ENCODE measurements around the gene HLA-DRB5. TPM values are rescaled to one million over a fixed set of nuclear protein-coding genes. Genes with fewer than 3 reads are reported as not detected.
"Not testable (repeated sequence)": the region's sequence is repeated elsewhere in the genome, so short reads cannot be mapped to it uniquely, and the experiment has no call there.

HLA-DRB5 gene
- total RNA-seq, 1 donor, result 6.5 TPM

DNA sequence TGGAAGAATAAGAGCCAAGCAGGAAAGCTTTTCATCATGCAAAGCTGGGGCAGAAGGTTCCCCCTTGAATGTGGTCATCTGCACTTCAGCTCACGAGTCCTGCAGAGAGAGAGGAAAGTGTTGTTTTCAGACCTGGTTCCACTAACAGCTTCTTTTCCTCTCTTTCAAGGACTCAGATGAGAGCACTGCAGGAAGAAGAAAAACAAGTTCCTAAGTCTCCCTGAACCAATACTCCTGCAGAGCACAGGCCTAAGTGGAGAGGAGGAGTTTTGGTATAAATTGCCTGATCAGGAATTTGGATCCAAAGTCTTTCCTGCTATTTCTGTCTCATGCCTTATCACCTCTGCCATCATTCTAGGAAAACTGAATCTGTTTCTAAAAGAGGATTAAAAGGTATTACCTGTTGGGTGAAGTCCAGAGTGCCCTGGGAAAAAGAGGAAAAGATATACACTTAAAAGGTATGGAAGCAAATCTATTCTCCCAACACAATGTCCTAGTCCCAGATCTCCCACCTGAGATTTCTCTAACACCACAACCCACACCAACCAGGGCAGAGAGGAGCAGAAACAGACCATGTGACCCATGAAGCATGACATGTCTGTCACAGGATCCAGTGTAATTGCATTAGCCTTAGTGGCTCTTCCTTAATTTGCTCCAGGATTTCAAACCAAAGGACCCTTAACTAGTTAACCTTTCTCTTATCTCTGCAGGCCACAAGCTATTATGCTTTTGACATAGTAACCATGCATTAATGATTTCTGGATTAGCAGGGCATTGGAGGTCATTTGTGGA lies 12.2 kb downstream of the HLA-DRB5 start:
- DNase-seq (ENCODE audit: low read depth in 2 of 3, low spot score in 2 of 3), result no peak

DNA sequence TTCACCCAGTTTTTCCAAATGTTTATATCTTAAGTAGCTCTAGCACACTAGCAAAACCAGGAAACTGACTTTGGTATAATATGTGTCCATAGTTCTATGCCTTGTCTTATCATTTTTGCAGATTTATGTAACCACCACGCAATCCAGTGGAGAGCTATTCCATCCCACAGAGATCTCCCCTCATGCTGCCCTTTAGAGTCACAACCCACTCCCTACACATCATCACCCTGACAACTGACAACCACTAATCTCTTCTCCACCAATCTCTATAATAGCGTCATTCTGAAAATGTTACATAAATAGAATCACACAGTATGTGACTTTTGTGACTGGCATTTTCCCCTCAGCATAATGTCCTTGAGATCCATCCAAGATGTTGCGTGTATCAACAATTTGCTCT lies 29.1 kb downstream of the HLA-DRB5 start:
- DNase-seq (ENCODE audit: low read depth in 2 of 3, low spot score in 2 of 3), result no peak

DNA sequence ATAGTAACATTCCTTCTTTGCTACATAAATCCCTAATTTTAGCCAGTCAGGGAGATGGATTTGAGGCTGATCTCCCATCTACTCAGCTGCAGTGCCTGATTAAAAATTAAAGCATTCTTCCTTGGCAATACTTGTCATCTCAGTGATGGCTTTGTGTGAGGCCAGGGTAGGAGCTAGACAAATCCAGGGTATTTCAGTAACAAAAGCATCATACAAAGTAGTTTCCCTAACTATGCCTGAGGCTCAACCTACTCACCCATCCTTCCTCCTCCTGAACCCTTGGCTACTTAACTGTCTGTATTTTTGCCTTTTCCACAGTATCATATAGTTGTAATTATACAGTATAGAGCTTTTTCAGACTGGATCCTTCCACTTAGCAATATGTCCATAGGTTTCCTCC lies 37.7 kb downstream of the HLA-DRB5 start:
- DNase-seq (ENCODE audit: low read depth in 2 of 3, low spot score in 2 of 3), result no peak

DNA sequence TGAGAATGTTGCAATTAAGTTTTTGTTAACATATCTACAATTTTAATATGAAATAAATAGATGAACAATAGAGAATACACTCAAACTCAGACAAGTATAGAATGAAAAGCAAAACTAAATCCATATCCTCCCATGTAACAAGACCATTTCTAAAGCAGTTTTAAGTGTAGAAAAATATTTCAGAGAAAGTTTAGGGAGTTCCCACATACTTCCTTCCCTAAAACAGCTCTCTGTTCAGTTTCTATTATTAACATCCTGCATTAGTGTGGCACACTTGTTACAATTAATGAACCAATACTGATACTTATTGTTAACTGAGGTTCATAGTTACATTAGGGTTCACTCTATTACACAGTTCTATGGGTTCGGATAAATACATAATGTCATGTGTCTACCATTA lies 38.4 kb downstream of the HLA-DRB5 start:
- no peak for DNase-seq (ENCODE audit: low read depth in 2 of 3, low spot score in 2 of 3)

DNA sequence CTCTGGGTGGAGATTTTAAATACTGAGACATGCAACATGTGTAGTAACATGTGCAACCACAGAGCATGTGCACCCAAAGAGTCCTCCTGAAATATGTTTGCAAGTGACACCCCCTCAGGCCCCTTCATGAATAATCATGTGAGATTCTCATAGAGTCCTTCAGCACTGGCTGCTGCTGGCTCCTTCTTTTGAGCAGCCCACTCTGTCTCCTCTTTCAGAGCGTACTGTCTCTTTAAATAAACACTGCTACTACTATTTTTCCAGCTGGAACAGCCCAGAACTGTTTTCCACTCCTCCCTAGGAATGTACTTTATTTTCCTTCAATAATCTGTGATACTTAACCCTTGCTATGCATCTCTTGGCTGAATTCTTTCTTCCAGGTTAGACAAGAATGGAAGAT lies 42.0 kb downstream of the HLA-DRB5 start:
- DNase-seq (ENCODE audit: low read depth in 2 of 3, low spot score in 2 of 3), result no peak

DNA sequence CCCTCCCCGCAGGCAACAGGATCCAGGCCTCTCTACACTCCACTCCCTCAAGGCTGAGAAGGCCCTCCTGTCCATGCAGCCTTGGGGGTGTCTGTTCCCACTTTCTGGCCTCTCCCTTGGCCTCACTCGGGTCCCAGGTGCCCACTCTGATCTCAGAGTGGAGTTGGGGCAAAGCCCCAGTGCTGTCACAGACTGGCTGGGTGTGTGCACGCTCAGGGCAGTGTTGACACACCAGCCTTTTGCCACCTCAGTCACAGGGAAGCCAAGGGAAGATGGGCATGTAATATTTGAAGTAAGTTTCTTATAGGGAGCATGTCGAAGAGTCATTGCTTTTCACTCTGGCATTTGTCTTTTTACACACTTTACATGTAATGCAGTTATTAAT lies 45.5 kb downstream of the HLA-DRB5 start:
- no peak for DNase-seq (ENCODE audit: low read depth in 2 of 3, low spot score in 2 of 3)

DNA sequence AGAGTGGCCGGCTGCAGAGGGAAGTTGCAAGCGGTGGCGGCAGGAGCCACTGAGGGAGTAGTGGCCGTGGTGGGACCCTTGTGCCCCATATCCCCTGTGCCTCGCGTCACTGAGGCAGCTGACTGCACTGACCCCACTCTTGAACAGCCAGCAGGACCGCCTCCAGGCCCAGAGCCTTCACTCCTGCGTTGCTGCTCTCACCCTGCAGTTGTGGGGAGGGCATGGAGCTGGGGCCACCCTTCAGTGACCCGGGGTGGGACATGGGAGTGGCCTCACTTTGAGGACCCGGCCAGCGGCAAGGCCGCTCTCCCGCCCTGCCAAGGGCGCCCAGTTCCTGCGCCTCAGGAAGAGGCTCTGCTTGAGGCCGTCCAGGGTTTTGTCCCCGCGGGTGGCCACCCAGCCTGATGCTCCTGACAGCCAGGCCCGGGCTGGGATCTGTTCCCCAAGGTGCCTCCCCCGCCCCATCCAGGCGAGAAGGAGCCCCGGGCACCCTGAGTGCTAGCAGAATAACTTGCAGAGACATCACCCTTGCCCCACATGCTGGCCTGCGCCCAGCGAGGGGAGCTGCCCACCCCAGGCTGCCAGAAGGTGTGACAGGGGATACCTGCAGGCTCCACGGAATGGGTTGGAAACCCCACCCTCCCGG lies 46.0 kb downstream of the HLA-DRB5 start:
- no peak for DNase-seq (ENCODE audit: low read depth in 2 of 3, low spot score in 2 of 3)

DNA sequence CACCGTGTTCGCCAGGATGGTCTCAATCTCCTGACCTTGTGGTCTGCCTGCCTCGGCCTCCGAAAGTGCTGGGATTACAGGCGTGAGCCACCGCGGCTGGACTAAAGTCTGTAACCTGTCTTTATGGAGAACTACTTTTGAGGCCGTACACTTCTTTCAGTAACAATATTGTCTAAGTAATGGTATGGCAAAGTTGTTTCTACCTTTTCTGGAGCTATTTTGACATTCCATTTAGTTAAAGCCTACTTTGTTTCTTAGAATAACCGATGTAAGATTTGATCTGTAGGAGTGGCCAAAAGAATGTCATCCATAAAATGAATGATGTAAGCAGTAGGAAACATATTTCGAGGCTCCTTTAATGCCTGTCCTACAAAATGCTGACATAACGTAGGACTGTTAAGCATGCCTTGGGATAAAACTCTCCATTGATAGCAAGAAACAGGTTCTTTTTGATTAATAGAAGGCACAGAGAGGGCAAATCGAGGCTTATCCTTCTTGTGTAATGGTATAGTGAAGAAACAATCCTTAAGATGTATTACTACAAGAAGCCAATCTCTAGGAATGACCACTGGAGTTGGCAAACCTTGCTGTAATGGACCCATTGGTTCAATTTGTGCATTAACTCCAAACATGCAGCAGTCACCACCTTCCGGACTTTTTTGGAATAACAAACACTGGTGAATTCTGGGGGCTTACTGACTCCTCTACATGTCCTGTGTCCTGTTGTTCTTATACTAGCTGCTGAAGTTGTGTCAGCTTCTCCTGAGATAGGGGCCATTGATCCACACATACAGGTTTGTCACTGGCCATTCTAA lies 54.5 kb downstream of the HLA-DRB5 start:
- no peak for DNase-seq (ENCODE audit: low read depth in 2 of 3, low spot score in 2 of 3)

DNA sequence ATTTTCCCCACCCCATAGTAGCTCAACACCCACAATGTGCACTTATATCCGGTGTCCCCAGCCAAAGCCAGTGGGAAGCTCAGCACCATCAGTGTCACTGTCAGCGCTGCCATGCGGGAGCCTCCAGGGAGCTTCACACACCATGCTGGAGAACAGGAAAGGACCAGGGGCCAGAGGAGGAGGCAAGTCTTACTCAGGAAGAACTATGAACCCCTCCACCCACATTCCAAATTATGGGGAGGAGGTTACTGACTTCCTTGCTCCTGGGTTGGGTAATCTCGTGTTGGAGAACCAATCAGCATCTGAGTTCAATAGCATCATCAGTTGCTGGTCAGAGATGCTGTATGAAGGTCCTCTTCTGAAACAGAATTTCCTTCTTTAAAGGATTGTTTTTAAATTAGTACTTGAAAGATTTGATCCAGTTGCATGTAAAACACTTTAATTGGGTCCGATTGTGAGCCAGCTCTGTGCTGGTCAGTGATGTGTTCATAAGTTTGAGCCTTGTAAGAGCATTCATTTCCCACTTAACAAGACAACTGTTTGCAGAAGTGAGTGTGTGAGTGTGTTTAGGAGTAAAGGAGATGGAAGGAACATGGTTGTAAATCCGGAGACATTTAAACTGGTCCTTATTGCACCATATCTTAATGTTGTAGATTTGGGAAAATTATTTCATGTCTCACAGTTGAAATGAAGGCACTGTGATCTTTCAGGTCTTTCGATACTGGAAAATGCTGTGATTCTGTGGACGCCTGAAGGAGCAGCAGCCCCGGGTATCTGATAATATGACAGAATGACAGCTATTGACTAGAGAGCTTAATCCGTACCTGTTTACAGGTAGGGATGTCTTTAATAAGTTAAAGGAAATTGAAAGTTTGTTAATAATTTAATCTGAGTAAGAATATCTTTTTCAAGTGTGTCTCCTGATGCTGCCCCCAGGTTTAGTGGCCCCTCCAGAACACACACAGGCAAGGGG lies 56.4 kb downstream of the HLA-DRB5 start:
- peak in 2 of 3 donors; percentile 17 to 62 for DNase-seq (ENCODE audit: low read depth in 2 of 3, low spot score in 2 of 3)

DNA sequence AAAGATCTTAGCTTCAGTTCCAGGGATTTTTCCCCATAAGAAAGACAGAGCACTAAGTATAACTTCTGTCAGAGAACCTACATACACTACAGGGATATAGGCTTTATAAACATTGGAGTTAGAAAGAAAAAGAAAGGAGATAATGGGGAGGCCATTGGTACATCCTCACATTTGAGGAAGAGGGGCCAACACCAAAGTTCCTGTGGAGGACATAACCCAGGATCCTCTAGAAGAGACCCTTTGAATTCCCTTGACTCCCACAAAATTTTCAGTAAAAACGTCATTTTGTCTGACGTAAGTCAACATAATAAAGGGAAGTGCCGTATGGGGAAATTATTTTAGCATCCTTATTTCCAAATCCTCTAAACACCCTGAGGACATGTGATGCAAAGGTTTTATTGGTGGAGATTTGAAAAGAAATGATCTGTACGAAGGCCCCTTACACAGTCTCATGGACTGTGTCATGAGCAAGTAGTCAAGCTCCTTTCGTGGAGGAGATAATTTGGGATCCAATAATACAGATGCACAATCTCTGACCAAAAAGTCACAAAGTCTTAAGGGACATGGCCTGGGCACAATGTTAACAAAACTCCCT lies 57.2 kb downstream of the HLA-DRB5 start:
- DNase-seq (ENCODE audit: low read depth in 2 of 3, low spot score in 2 of 3), result peak in 1 of 3 donors; percentile 29

DNA sequence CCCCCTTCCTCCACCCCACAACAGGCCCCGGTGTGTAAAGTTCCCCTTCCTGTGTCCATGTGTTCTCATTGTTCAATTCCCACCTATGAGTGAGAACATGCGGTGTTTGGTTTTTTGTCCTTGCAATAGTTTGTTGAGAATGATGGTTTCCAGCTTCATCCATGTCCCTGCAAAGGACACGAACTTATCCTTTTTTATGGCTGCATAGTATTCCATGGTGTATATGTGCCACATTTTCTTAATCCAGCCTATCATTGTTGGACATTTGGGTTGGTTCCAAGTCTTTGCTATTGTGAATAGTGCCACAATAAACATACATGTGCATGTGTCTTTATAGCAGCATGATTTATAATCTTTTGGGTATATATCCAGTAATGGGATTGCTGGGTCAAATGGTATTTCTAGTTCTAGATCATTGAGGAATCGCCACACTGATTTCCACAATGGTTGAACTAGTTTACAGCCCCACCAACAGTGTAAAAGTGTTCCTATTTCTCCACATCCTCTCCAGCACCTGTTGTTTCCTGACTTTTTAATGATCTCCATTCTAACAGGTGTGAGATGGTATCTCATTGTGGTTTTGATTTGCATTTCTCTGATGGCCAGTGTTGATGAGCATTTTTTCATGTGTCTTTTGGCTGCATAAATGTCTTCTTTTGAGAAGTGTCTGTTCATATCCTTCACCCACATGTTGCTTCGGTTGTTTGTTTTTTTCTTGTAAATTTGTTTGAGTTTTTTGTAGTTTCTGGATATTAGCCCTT lies 62.2 kb downstream of the HLA-DRB5 start:
- not testable (repeated sequence) for DNase-seq (ENCODE audit: low read depth in 2 of 3, low spot score in 2 of 3)

Small RNA genes lying within 50 kb of the gene (small RNA-seq; reads per million reads assigned to genes)
- gene RNU1-61P, result not detected

Other genes with a start within 250 kb of the HLA-DRB5 start
- not detected for gene TSBP1, start 158.4 kb downstream of the HLA-DRB5 start, total RNA-seq
- gene BTNL2, start 123.1 kb downstream of the HLA-DRB5 start, total RNA-seq, result not detected
- 969 TPM for gene HLA-DRA, start 90.4 kb downstream of the HLA-DRB5 start, total RNA-seq
- gene HLA-DRB1, start 59.6 kb upstream of the HLA-DRB5 start, total RNA-seq, result 266 TPM
- gene HLA-DQA1, start 107.1 kb upstream of the HLA-DRB5 start, total RNA-seq, result 1.6 TPM
- gene HLA-DQB1, start 136.4 kb upstream of the HLA-DRB5 start, total RNA-seq, result 2.7 TPM
- 0.27 TPM for gene HLA-DQA2, start 211.1 kb upstream of the HLA-DRB5 start, total RNA-seq
- gene HLA-DQB2, start 233.2 kb upstream of the HLA-DRB5 start, total RNA-seq, result 3.2 TPM

Data from hematopoietic multipotent progenitor cell (in vitro differentiated cells).